Astrocyte (in vitro differentiated cells and primary cell): ENCODE results near the gene LRRC4.

Source experiments
- CTCF ChIP-seq: IDR thresholded peaks from 2 replicates; pipeline ENCODE4 v1.5.1; 2011; ENCODE audit warnings: low read depth, mild to moderate bottlenecking, inconsistent platforms, low read length, moderate library complexity; ENCODE audit not compliant: insufficient read depth
- EZH2 ChIP-seq: IDR thresholded peaks from 2 replicates; pipeline ENCODE4 v1.6.1; 2012; ENCODE audit warnings: mild to moderate bottlenecking, low read length, inconsistent platforms; ENCODE audit not compliant: insufficient read depth

- TF ChIP-seq CTCF (no peak), EZH2 (no peak)
Measured at GRCh38 chr7:127995881-127996215, 35.4 kb downstream of the LRRC4 start.
